LHCN-M2 (cell line): ENCODE data around the gene ERBB4. TPM values are rescaled to one million over a fixed set of nuclear protein-coding genes. Genes with fewer than 3 reads are reported as not detected.

Experiments
- DNase-seq: peaks from one replicate; pipeline ENCODE4 v3.0.0-alpha.2; 2012; ENCODE audit warnings: low read depth
- total RNA-seq: library from RNA; depleted of rRNA; stranded (reverse); fragments of >200 nt; gene quantifications from 2 replicates; pipeline ENCODE4 v1.2.3, GENCODE V29; 2014

The ERBB4 gene
- total RNA-seq, 1 experiment from 2014 or later, result not detected

DNA sequence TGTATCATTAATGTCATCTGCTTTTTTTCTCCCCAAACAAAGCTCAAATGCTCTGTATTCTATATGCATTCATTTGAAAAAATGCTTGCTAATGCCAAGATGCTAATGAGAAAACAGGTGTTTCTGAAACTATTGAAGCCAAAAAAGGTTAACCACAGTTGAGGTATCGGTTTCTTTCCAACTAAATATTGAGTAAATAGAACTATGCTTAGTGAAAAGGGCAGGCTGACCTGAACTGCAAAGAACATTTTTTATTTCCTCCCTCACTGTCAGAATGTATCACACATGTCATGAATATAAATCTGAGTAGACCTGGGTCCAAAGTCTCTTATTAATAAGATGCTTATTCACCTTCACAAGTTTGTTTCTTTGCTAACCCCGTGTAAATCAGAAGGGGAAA lies 1115.6 kb downstream of the ERBB4 start:
- DNase-seq, result no peak

GRCh38 chr2:211417544-211417943 lies 1121.1 kb downstream of the ERBB4 start:
- no peak for DNase-seq

DNA sequence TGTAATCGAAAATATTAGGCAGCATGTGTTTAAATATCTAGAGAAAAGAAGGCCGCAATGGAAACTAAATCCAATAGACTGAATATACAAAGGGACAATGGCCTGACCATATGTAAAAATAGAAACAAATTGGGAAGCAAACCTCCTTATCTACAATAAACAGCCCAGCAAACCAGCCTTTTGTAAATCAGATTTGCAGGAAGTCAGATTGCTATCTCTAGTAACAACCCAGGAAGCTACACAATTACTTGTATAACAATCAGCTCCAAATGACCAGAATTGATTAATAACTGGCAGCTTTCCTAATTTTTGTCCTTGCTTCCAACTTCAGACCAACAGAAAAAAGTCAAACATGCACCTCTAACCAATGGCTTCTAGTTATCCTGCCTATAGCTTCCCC lies 1122.2 kb downstream of the ERBB4 start:
- no peak for DNase-seq

GRCh38 chr2:211413746-211414145 lies 1124.9 kb downstream of the ERBB4 start:
- DNase-seq, result no peak

GRCh38 chr2:211408483-211408891 lies 1130.1 kb downstream of the ERBB4 start:
- peak; percentile 8 for DNase-seq

DNA sequence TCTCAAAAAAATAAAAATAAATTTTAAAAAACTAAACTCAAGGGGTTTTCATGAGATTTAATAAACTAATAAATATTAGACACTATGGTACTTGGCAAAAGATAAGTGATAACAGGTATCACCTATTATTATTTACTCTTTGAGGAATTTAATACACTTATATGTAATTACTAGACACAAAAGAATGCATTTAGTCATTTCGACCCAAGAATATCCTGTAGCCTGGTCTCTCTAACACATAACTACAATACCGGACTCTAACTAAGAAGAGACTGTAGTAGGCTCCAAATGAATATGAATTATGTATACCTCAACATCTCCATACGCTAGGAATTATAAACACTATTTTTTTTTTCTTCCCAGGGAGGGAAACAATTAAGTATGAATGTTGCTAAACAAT lies 1131.5 kb downstream of the ERBB4 start:
- DNase-seq, result no peak

GRCh38 chr2:211405036-211405435 lies 1133.6 kb downstream of the ERBB4 start:
- DNase-seq, result no peak

DNA sequence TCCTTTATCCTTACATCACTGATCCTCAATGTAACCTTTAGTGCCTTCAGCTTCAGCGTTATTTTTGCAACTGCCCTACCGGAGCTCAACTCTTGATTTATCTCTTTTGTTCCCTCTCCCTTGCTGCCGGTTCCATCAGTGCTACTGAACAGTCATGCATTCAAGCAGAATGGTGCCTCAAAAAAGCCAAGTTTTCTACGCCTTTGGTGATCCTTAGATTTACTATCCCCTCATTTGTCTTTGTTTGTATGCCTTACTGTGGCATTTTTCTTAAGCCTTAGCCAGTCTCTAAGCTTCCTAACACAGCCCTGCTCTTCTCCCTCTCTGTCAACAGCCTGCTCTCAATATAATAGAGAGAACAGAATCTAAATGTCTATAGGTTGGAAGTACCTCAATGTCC lies 1134.5 kb downstream of the ERBB4 start:
- DNase-seq, result no peak

DNA sequence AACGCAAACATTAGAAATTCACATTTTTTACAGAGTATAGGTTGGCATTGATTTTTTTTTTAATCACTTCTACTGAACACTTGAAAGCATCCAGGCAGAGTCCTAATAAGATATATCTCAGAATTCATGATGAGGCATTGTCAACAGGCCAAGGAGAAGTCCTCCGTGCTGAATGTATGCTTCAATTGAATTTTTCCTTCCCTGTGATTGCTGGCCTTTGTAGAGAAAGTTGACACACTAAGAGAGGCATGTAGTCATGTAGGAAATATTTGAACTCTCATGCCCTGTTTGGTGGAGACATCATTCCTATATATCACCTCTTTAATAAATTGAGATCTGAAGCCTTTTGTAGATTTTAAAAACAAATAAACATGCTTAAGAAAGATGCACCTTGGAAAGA lies 1137.3 kb downstream of the ERBB4 start:
- no peak for DNase-seq

DNA sequence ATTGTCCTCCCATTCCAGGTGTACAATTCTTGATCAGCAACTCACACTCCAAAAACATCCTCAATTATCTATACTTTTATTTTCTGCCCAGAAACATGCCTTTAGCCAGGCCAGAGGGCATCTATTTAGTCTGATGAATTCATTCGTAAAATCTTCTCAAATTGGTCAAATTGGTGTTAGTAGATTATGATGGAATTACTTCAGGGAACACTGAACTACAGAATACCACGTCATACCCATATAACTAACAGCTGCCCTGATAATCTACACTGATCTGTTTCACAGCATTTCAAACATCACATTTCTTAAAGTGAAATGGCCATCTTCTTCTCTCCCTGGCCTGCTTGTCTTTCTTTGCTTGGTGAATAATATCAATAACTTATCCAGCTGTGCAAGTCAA lies 1140.8 kb downstream of the ERBB4 start:
- no peak for DNase-seq

DNA sequence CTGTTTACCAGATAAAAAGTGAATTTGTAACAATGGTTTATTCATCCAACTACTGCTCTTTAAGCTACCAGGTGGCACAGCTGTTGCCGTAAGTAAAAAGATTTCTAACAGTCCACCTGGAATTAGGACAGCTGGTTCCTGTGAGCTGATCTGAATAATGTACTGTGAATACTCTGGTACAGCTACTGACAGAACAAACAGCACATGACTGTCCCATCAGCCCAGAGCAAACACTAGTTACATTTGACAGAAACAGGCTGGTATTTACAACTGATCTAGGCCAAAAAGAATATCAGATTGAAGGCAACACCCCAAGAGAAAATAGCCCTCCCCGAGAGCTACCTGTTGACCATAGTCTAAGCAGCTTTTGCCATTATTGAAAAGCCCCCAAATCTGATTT lies 1141.8 kb downstream of the ERBB4 start:
- DNase-seq, result no peak

DNA sequence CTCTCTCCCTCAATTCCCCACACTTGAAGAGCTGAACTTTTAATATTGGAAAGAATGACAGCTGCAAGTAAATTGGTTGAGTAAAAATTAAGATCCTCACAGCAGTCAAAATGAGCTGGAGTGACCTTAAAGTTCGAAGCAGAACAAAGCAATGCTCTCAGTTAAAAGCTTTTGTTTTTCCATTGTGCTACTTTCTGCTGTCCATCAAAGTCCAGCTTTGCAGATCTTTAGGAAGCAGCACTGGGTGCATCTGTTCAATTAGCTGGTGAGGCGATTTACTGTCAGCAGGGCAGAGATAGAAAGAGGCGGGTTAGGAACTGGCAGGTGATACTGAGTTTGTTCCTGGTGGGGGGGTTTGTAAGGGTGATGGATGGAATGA lies 1147.4 kb downstream of the ERBB4 start:
- no peak for DNase-seq

GRCh38 chr2:211390536-211391188 lies 1147.9 kb downstream of the ERBB4 start:
- DNase-seq, result no peak

- DNase-seq, result no peak
Measured at GRCh38 chr2:211387734-211388133, 1150.9 kb downstream of the ERBB4 start.

GRCh38 chr2:211380041-211380440 lies 1158.6 kb downstream of the ERBB4 start:
- no peak for DNase-seq

DNA sequence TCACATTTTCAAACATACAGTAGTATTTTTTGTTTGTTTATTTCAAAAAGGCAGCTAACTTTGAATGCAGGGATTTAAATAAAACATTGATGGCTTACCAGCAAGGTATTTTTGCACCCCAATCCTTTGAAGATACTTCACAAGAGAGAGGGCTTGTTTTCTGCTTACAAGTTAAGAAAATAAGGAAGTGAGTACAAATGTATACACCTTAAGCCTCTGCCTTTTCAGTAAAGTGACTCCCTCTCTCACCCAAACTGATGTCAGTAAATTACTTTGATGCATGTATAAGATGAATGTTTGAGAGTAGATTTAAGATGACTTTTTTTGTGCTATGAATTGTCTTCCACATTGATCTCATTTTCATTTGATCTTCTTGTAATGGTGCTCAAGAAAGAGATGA lies 1162.2 kb downstream of the ERBB4 start:
- DNase-seq, result no peak

DNA sequence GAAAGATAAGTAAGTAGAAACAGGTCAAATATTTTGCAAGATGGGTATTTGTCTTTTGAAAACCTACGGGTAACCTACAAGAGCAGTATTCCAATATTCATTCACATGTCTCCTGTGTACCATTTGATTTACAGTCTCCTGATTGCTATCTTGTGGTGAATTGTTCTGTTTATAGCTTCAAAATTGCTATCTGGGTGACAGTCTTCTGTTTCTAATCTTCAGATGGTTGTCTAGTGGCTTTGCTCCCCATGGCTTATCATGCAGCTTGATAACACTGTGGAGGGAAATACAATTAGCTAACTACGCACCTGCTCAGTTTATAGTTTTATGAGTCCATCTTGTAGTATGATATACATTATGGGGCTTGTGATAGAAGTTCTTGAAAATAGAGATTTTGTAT lies 1165.4 kb downstream of the ERBB4 start:
- no peak for DNase-seq

GRCh38 chr2:211371465-211371864 lies 1167.1 kb downstream of the ERBB4 start:
- DNase-seq, result no peak

- DNase-seq, result no peak
Measured at GRCh38 chr2:211368467-211368866, 1170.1 kb downstream of the ERBB4 start.

- DNase-seq, result peak; percentile 2
Measured at GRCh38 chr2:211367711-211368110, 1170.9 kb downstream of the ERBB4 start.

- no peak for DNase-seq
Measured at GRCh38 chr2:211367293-211367692, 1171.3 kb downstream of the ERBB4 start.

DNA sequence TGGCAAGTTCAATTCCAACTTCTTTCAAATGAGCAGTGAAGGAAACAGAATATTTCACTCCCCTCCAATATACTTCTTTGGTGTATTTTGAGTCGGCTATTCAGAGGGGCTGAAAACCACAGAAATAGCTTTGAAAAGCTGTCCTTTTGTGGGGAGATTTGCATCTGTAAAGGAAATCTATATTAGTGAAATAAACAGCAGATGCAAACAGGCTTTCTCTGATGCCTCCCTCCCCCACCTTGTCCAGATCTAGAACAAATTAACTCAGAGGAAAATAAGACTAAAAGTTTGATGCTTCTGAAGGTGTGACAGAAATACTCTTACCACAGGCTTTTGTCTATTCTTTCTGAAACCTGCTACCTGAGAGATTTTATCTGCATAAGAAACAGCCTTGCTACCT lies 1173.7 kb downstream of the ERBB4 start:
- no peak for DNase-seq

- DNase-seq, result no peak
Measured at GRCh38 chr2:211361383-211361782, 1177.2 kb downstream of the ERBB4 start.

DNA sequence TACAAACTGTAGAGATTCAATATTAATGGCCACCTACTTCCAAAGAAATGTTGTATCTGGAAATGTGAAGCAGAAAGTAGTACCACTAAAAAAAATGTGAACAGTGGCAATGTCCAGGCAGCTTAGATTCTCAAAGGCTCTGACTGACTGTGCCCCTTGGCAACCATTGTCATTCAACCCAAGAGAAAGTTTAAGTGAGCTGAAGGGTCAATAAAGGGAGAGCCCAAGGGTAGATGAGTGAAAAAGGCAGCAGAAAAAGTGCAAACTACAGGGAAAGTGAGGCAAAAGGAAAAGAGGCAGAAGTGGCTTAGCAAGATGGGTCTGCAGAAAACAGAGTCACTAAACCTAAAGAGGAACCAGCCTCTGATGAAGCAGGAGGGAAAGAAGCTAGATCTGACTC lies 1179.3 kb downstream of the ERBB4 start:
- no peak for DNase-seq
